Gastroesophageal sphincter (tissue), 4 donors: ENCODE results near the gene NUP93. TPM values are rescaled to one million over a fixed set of nuclear protein-coding genes. Genes with fewer than 3 reads are reported as not detected.

Experiments used
- ATAC-seq: fragments of 150-250 bp; one replicate; pipeline ENCODE4 v1.9.1; 2016; ENCODE audit warnings: mild to moderate bottlenecking, moderate library complexity
- H3K27ac ChIP-seq, 4 donors: fragments of 200-600 bp; sonication (generic) in 3 of 4; 1 replicate in 3 of 4; 2 replicates in 1 of 4; pipeline ENCODE4 v1.5.1; 2016 to 2019
- H3K27me3 ChIP-seq: fragments of 200-600 bp; sonication (generic); one replicate; pipeline ENCODE4 v1.5.1; 2019
- H3K36me3 ChIP-seq, 2 donors: fragments of 200-600 bp; sonication (generic); one replicate each; pipeline ENCODE4 v1.5.1; 2019; ENCODE audit warnings: control low read depth in 1 of 2
- H3K4me1 ChIP-seq, 3 donors: fragments of 200-600 bp; sonication (generic); 1 replicate in 2 of 3; 2 replicates in 1 of 3; pipeline ENCODE4 v1.5.1; 2016 to 2019; ENCODE audit warnings: control low read depth in 2 of 3
- H3K4me3 ChIP-seq, 2 donors: fragments of 200-600 bp; sonication (generic); one replicate each; pipeline ENCODE4 v1.5.1; 2019; ENCODE audit warnings: mild to moderate bottlenecking in 1 of 2, moderate library complexity in 1 of 2
- H3K9me3 ChIP-seq, 3 donors: fragments of 200-600 bp; sonication (generic); one replicate each; pipeline ENCODE4 v1.5.1; 2017 to 2019; ENCODE audit warnings: control low read depth in 2 of 3
- CTCF ChIP-seq, 4 experiments: fragments of 200-600 bp in 2 of 4; fragments of 450-650 bp in 2 of 4; sonication (generic) in 1 of 4; IDR thresholded peaks; one replicate each; pipeline ENCODE4 v1.5.1; 2017 to 2019; ENCODE audit warnings: antibody characterized with exemption in 4 of 4, mild to moderate bottlenecking in 2 of 4, moderate library complexity in 2 of 4
- EP300 ChIP-seq: sonication (generic); formaldehyde crosslinking; IDR thresholded peaks from one replicate; pipeline ENCODE4 v1.6.1; 2017; ENCODE audit warnings: antibody characterized with exemption, mild to moderate bottlenecking
- POLR2A ChIP-seq, 2 donors: fragments of 450-650 bp; IDR thresholded peaks; one replicate each; pipeline ENCODE4 v1.6.1; 2017; ENCODE audit warnings: antibody characterized with exemption in 2 of 2, mild to moderate bottlenecking in 2 of 2, moderate library complexity in 1 of 2
- POLR2AphosphoS5 ChIP-seq: sonication (generic); formaldehyde crosslinking; IDR thresholded peaks from one replicate; pipeline ENCODE4 v1.6.1; 2017; ENCODE audit warnings: antibody characterized with exemption
- WGBS, 2 donors: methylation state at CpG; one replicate each; pipeline ENCODE4 v1.1.5; 2018; ENCODE audit warnings: low coverage in 1 of 2; 5-methylcytosine and 5-hydroxymethylcytosine counted together
- total RNA-seq, 4 donors: library from RNA; depleted of rRNA; stranded (reverse); fragments of >200 nt; gene quantifications; one replicate each; pipeline ENCODE4 v1.1.0, GENCODE V29; 2016

Gene NUP93
- total RNA-seq, 4 donors from 2014 or later: 37.6 to 39.3 (median 38.9) TPM

GRCh38 chr16:56838622-56839337, 108.9 kb downstream of the NUP93 start:
- Histone ChIP-seq H3K4me1 (no peaks in the 10 kb centered on the region), H3K27ac (no peak overlapping the region), H3K27me3 (no peaks in the 10 kb centered on the region), H3K36me3 (peaks cover 0 to 99% of the 10 kb centered on the region in 2 donors), H3K9me3 (no peaks in the 10 kb centered on the region), H3K4me3 (no peak overlapping the region)
- WGBS, 2 donors: 57 to 88% methylated on average over 1 to 9 of the region's 9 CpGs
- TF ChIP-seq CTCF (IDR thresholded peaks at IDR 0.05): no peak
- no peak for TF ChIP-seq EP300
- no peak for TF ChIP-seq POLR2AphosphoS5
- no peak for TF ChIP-seq POLR2A (IDR thresholded peaks at IDR 0.05)
- ATAC-seq: no peak

- Histone ChIP-seq H3K4me3 (no peak overlapping the region), H3K4me1 (no peaks in the 10 kb centered on the region), H3K27ac (no peak overlapping the region), H3K27me3 (no peaks in the 10 kb centered on the region), H3K36me3 (peaks cover 0 to 96% of the 10 kb centered on the region in 2 donors), H3K9me3 (no peaks in the 10 kb centered on the region)
- no peak for ATAC-seq
- TF ChIP-seq CTCF (IDR thresholded peaks at IDR 0.05) (no peak), POLR2AphosphoS5 (no peak)
- WGBS, 2 donors: 68% methylated on average over 2 of the region's 2 CpGs; no CpG with 5 or more reads in 1 of the 2 donors
Observed at GRCh38 chr16:56841233-56841632, 111.3 kb downstream of the NUP93 start.

GRCh38 chr16:56841659-56842058, 111.7 kb downstream of the NUP93 start:
- Histone ChIP-seq H3K4me3 (no peak overlapping the region), H3K27ac (no peak overlapping the region), H3K4me1 (no peaks in the 10 kb centered on the region), H3K27me3 (no peaks in the 10 kb centered on the region), H3K36me3 (peaks cover 0 to 91% of the 10 kb centered on the region in 2 donors), H3K9me3 (no peaks in the 10 kb centered on the region)
- TF ChIP-seq CTCF (IDR thresholded peaks at IDR 0.05) (no peak), POLR2AphosphoS5 (no peak), POLR2A (IDR thresholded peaks at IDR 0.05) (no peak), EP300 (no peak)
- 92 to 93% methylated on average over 7 to 10 of the region's 10 CpGs for WGBS, 2 donors
- ATAC-seq: no peak

DNA sequence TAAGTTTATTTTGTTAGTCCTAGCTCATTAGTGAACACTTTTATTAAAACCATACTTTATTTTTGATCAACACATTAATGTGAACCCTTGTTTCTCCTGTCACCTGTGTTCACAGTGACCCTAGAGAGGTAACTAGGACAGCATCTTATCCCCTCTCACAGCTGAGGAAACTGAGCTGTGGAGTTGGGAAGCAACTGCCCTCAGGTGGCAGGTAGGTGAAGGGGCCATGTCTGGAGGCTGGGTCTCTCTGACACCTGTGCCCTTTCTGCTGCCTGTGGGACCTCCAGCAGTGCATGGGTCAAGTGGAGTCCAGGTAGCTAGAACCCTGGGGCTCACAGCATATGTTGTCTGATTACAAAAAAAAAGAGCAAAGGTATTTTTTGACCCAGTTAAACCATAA, 112.2 kb downstream of the NUP93 start:
- peaks cover 0 to 87% of the 10 kb centered on the region in 2 donors for H3K36me3 ChIP-seq
- no peaks in the 10 kb centered on the region for H3K27me3 ChIP-seq
- H3K4me1 ChIP-seq: peaks cover 0 to 1% (median 0%) of the 10 kb centered on the region in 3 donors
- no peaks in the 10 kb centered on the region for H3K9me3 ChIP-seq
- no peak for TF ChIP-seq CTCF (IDR thresholded peaks at IDR 0.05)
- H3K27ac ChIP-seq: no peak overlapping the region
- ATAC-seq: no peak
- H3K4me3 ChIP-seq: no peak overlapping the region

- Histone ChIP-seq H3K9me3 (no peaks in the 10 kb centered on the region), H3K27me3 (no peaks in the 10 kb centered on the region), H3K4me1 (peaks cover 0 to 20% (median 0%) of the 10 kb centered on the region in 3 donors), H3K27ac (no peak overlapping the region), H3K4me3 (no peak overlapping the region), H3K36me3 (peaks cover 0 to 68% of the 10 kb centered on the region in 2 donors)
- TF ChIP-seq POLR2A (IDR thresholded peaks at IDR 0.05) (no peak), EP300 (no peak), CTCF (IDR thresholded peaks at IDR 0.05) (no peak), POLR2AphosphoS5 (no peak)
- ATAC-seq: no peak
- WGBS, 2 donors: 75 to 95% methylated on average over 4 to 6 of the region's 6 CpGs
Observed at GRCh38 chr16:56844056-56844455, 114.1 kb downstream of the NUP93 start.
